HepG2 (cell line): ENCODE measurements around the gene SLAIN2. TPM values are rescaled to one million over a fixed set of nuclear protein-coding genes. Genes with fewer than 3 reads are reported as not detected.

ENCODE experiments used
- HDAC6 ChIP-seq: fragments of 200-600 bp; sonication (generic); IDR thresholded peaks from 2 replicates; pipeline ENCODE4 v1.7.0; 2017; ENCODE audit warnings: mild to moderate bottlenecking, antibody characterized with exemption, low read length, low read depth
- HNRNPLL ChIP-seq: fragments of 200-400 bp; formaldehyde crosslinking; IDR thresholded peaks from 2 replicates; pipeline ENCODE4 v1.6.1; 2017; ENCODE audit warnings: mild to moderate bottlenecking, low read depth, low read length; ENCODE audit not compliant: poor library complexity, severe bottlenecking
- MAFG ChIP-seq: sonication (generic); formaldehyde crosslinking; IDR thresholded peaks from 2 replicates; pipeline ENCODE4 v1.5.1; 2020; ENCODE audit warnings: mild to moderate bottlenecking, missing genetic modification reagents
- MXD3 ChIP-seq: IDR thresholded peaks from 2 replicates; pipeline ENCODE4 v1.6.1; 2016; ENCODE audit warnings: mild to moderate bottlenecking, missing biosample characterization, missing genetic modification reagents
- NAIF1 ChIP-seq: sonication (generic); formaldehyde crosslinking; IDR thresholded peaks from 2 replicates; pipeline ENCODE4 v1.5.0; 2020; ENCODE audit warnings: mild to moderate bottlenecking, missing genetic modification reagents, borderline replicate concordance
- RXRB ChIP-seq: IDR thresholded peaks from 2 replicates; pipeline ENCODE4 v1.6.1; 2016; ENCODE audit warnings: borderline replicate concordance, missing genetic modification reagents, missing compliant biosample characterization
- SMAD1 ChIP-seq: sonication (generic); formaldehyde crosslinking; IDR thresholded peaks from 2 replicates; pipeline ENCODE4 v1.4.0; 2020; ENCODE audit warnings: missing genetic modification reagents, low read depth, mild to moderate bottlenecking, borderline replicate concordance
- THRA ChIP-seq: sonication (generic); formaldehyde crosslinking; IDR thresholded peaks from 2 replicates; pipeline ENCODE4 v1.4.0; 2020; ENCODE audit warnings: missing genetic modification reagents, borderline replicate concordance
- TMF1 ChIP-seq: sonication (generic); formaldehyde crosslinking; IDR thresholded peaks from 2 replicates; pipeline ENCODE4 v1.8.1; 2022; ENCODE audit warnings: low read depth, missing genetic modification reagents
- YEATS2 ChIP-seq: sonication (generic); formaldehyde crosslinking; IDR thresholded peaks from 2 replicates; pipeline ENCODE4 v1.4.0; 2020; ENCODE audit warnings: missing genetic modification reagents, borderline replicate concordance
- ZNF205 ChIP-seq: IDR thresholded peaks from 2 replicates; pipeline ENCODE4 v1.6.1; 2018; ENCODE audit warnings: missing biosample characterization, missing genetic modification reagents
- ZNF207 ChIP-seq: fragments of 450-650 bp; IDR thresholded peaks from 2 replicates; pipeline ENCODE4 v1.6.1; 2016; ENCODE audit warnings: antibody characterized with exemption, borderline replicate concordance
- ZNF737 ChIP-seq: sonication (generic); formaldehyde crosslinking; IDR thresholded peaks from 2 replicates; pipeline ENCODE4 v1.5.0; 2020; ENCODE audit warnings: missing genetic modification reagents, mild to moderate bottlenecking, borderline replicate concordance
- ZNF775 ChIP-seq: sonication (generic); formaldehyde crosslinking; IDR thresholded peaks from 2 replicates; pipeline ENCODE4 v1.4.0; 2020; ENCODE audit warnings: missing genetic modification reagents, mild to moderate bottlenecking, moderate library complexity, borderline replicate concordance
- ZNF878 ChIP-seq: sonication (generic); formaldehyde crosslinking; IDR thresholded peaks from 2 replicates; pipeline ENCODE4 v1.8.1; 2023; ENCODE audit warnings: mild to moderate bottlenecking, missing genetic modification reagents, moderate library complexity
- ZSCAN29 ChIP-seq: sonication (generic); formaldehyde crosslinking; conservative IDR thresholded peaks from 2 replicates; pipeline ENCODE4 v1.4.0; 2020; ENCODE audit warnings: mild to moderate bottlenecking, missing genetic modification reagents
- ZSCAN30 ChIP-seq: sonication (generic); formaldehyde crosslinking; IDR thresholded peaks from 2 replicates; pipeline ENCODE4 v1.5.0; 2020; ENCODE audit warnings: mild to moderate bottlenecking, missing genetic modification reagents
- ZSCAN31 ChIP-seq: sonication (generic); formaldehyde crosslinking; IDR thresholded peaks from 2 replicates; pipeline ENCODE4 v1.5.0; 2020; ENCODE audit warnings: low read depth, mild to moderate bottlenecking, missing genetic modification reagents
- polyA plus RNA-seq, 8 experiments: library from polyadenylated mRNA; depleted of rRNA in 3 of 8; stranded (reverse) in 7 of 8; unstranded in 1 of 8; fragments of >200 nt; fragmentation: Illumina TruSeq in 4 of 8; extraction: Trizol in 4 of 8; gene quantifications; 2 replicates each; pipeline versions ENCODE4 v1.2.1 to v1.2.3, GENCODE V29; 2011 to 2016; ENCODE audit warnings: low read depth in 4 of 8, missing spikeins in 1 of 8, mixed read lengths in 1 of 8; ENCODE audit not compliant: insufficient read depth in 1 of 8
- total RNA-seq, 5 experiments: library from RNA; depleted of rRNA; stranded (reverse); fragments of >200 nt; fragmentation: Illumina TruSeq; extraction: Trizol; gene quantifications; 2 replicates each; pipeline ENCODE4 v1.2.3, GENCODE V29; 2016; ENCODE audit warnings: low read depth in 1 of 5
- TF ChIP-seq, protein P1 (sequence below): sonication (generic); formaldehyde crosslinking; IDR thresholded peaks from 2 replicates; pipeline ENCODE4 v1.4.0; 2020; ENCODE audit warnings: mild to moderate bottlenecking, low read depth, missing genetic modification reagents
- TF ChIP-seq, protein P2 (sequence below): sonication (generic); formaldehyde crosslinking; conservative IDR thresholded peaks from 2 replicates; pipeline ENCODE4 v1.8.0; 2022; ENCODE audit warnings: missing genetic modification reagents
- TF ChIP-seq, protein P3 (sequence below): sonication (generic); formaldehyde crosslinking; conservative IDR thresholded peaks from 2 replicates; pipeline ENCODE4 v1.4.0; 2020; ENCODE audit warnings: missing genetic modification reagents

Gene SLAIN2
- total and polyA plus RNA-seq, 2 of the 13 experiments (the other 11 are each of a cell fraction or from before 2014, with no cell fraction given), result 20.7 to 22.5 TPM

- TF ChIP-seq, protein P1, sequence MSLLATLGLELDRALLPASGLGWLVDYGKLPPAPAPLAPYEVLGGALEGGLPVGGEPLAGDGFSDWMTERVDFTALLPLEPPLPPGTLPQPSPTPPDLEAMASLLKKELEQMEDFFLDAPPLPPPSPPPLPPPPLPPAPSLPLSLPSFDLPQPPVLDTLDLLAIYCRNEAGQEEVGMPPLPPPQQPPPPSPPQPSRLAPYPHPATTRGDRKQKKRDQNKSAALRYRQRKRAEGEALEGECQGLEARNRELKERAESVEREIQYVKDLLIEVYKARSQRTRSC (CRISPR knock-in tag), result no peak
- TF ChIP-seq, protein P2, sequence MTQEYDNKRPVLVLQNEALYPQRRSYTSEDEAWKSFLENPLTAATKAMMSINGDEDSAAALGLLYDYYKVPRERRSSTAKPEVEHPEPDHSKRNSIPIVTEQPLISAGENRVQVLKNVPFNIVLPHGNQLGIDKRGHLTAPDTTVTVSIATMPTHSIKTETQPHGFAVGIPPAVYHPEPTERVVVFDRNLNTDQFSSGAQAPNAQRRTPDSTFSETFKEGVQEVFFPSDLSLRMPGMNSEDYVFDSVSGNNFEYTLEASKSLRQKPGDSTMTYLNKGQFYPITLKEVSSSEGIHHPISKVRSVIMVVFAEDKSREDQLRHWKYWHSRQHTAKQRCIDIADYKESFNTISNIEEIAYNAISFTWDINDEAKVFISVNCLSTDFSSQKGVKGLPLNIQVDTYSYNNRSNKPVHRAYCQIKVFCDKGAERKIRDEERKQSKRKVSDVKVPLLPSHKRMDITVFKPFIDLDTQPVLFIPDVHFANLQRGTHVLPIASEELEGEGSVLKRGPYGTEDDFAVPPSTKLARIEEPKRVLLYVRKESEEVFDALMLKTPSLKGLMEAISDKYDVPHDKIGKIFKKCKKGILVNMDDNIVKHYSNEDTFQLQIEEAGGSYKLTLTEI (CRISPR knock-in tag), result no peak
- TF ChIP-seq TMF1 (CRISPR knock-in tag), result no peak
- no peak; the same call in 1 of the 2 replicates for TF ChIP-seq ZNF205 (CRISPR knock-in tag)
- no peak for TF ChIP-seq ZNF207
- TF ChIP-seq ZSCAN29 (CRISPR knock-in tag), result no peak
- no peak; the same call in 1 of the 2 replicates for TF ChIP-seq RXRB (CRISPR knock-in tag)
- TF ChIP-seq THRA (CRISPR knock-in tag), result no peak
- no peak for TF ChIP-seq YEATS2 (CRISPR knock-in tag)
- TF ChIP-seq, protein P3, sequence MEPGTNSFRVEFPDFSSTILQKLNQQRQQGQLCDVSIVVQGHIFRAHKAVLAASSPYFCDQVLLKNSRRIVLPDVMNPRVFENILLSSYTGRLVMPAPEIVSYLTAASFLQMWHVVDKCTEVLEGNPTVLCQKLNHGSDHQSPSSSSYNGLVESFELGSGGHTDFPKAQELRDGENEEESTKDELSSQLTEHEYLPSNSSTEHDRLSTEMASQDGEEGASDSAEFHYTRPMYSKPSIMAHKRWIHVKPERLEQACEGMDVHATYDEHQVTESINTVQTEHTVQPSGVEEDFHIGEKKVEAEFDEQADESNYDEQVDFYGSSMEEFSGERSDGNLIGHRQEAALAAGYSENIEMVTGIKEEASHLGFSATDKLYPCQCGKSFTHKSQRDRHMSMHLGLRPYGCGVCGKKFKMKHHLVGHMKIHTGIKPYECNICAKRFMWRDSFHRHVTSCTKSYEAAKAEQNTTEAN (CRISPR knock-in tag), result no peak
- TF ChIP-seq NAIF1 (CRISPR knock-in tag), result no peak
- 0 out of 2 replicates have a peak, but pooled peaks have one; percentile 19 for TF ChIP-seq SMAD1 (CRISPR knock-in tag)
- no peak for TF ChIP-seq MXD3 (CRISPR knock-in tag)
- peak; percentile 52; the same call in 1 of the 2 replicates for TF ChIP-seq ZSCAN31 (CRISPR knock-in tag)
- TF ChIP-seq HDAC6, result no peak
- TF ChIP-seq ZSCAN30 (CRISPR knock-in tag), result no peak
- no peak for TF ChIP-seq ZNF878 (CRISPR knock-in tag)
- TF ChIP-seq ZNF737 (CRISPR knock-in tag), result no peak
- TF ChIP-seq HNRNPLL, result peak; percentile 58
- no peak for TF ChIP-seq ZNF775 (CRISPR knock-in tag)
- TF ChIP-seq MAFG, result no peak
Measured at GRCh38 chr4:48340965-48341775, at the start of gene SLAIN2 (continued).
